Epidermal melanocyte (primary cell): ENCODE data around the gene APOM.
A peak's percentile ranks its signal among the peaks of the same experiment; 100 is the strongest.

Source experiments
- DNase-seq: peaks from one replicate; pipeline ENCODE4 v3.0.0; 2011; ENCODE audit warnings: low spot score; ENCODE audit not compliant: insufficient read length

Gene APOM

DNA sequence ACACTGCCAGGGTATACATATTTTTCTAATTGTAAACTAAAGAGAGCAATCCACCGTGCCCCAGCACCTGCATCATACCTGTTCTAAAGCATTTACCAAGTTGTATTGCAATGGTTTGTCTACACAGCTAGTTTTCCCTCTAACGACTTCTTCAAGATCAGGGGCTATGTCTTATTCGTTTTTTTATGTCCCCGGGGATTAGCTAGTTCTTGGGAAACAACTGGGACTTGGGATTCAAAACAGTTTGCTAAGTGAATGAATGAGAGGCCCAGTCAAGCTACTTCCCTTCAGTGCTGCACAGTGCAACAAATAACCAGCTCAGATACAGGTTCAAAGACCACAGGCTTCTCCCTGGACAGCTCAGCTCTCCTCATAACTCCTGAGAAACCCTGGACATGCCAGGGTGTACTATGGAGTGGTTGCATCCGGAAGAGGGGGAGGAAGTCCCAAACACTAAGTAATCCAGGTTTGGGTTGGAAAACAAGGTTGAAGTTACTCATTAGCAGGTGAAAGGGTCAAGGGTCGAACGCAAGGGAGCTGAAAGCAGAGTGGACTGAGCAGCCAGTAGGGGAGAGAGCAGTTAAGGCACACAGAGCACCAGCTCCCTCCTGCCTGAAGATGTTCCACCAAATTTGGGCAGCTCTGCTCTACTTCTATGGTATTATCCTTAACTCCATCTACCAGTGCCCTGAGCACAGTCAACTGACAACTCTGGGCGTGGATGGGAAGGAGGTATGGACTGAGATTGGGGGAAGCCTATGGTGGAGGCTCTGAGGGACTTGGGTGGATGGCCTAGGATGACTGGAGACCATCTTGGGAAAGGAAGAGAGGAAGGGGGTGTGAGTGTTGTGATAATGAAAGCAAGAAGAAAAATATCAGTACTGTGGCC, at the start of gene APOM:
TSS of gene APOM (plus strand) at position 546 of the 889 bp plus-strand sequence. CDS start at position 619, 73 bp downstream.
- no peak for DNase-seq

- no peak for DNase-seq
Observed at GRCh38 chr6:31607317-31607716, 48.4 kb upstream of the APOM start.

GRCh38 chr6:31609519-31610406, 45.9 kb upstream of the APOM start:
- DNase-seq: no peak

- DNase-seq: no peak
Observed at GRCh38 chr6:31610968-31611367, 44.7 kb upstream of the APOM start.

- DNase-seq: no peak
Observed at GRCh38 chr6:31614075-31614619, 41.5 kb upstream of the APOM start.

DNA sequence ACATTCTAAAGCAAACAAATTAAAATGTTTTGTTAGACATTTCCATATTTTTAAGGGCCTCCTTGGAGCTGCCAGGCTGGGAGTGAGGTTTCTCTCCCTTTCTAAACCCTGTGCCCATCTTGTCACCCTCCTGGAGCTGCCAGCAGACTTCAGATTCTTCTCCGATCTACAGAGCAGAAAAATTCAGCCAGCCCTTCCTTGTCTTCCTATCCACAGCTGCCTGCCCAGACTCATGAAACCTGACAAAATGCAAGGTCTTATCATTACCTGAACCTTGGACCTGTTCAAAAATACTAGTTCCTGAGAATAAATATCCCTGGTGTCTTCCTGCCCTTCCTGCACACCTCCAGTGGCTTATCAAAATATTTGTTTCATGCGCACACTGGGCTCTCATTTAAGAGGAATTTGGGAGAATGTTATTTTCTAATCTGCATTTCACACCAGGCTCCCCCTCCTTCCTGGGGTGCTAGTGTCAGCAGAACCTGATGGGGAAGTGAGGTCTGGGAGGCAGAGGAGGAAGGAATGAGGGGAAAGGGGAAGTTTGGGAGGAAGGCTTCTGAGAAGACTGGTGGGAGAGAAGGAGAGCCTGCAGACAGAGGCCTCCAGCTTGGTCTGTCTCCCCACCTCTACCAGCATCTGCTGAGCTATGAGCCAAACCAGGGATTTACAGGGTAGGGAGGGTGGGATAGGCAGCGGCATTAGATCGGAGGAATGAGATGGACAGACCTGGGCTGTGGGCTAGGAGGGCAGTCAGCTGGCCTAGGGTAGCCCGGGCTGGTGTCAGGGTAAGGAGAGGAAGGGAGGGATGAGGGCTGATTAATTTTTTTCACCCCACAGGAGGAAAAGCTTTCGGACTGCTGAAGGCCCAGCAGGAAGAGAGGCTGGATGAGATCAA, 40.8 kb upstream of the APOM start, which contains the start of gene AIF1:
TSS of gene AIF1 (plus strand) at position 551 of the 895 bp plus-strand sequence. CDS start at position 647, 96 bp downstream.
- DNase-seq: no peak

GRCh38 chr6:31615748-31616147, 39.9 kb upstream of the APOM start:
- no peak for DNase-seq

DNA sequence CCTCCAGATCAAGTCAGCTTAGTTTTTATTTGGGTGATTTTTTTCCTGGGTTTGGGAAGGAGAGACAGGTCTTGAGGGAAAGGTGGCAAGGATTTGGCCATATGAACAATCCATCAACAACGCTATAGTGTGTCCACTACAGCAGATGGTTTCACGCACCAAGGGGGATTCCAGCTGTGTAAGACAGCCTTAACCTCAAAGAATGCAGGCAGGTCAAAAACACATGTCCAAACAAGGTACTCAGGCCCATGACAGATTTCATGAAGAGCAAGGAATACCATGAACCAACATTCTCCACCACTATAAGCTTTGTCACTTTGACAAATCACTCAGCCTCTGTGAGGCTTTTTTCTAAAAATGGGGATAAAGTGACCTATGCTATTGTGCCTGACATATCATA, 38.7 kb upstream of the APOM start:
- DNase-seq: no peak

- DNase-seq: peak; percentile 96
Observed at GRCh38 chr6:31619805-31620585, 35.7 kb upstream of the APOM start.

DNA sequence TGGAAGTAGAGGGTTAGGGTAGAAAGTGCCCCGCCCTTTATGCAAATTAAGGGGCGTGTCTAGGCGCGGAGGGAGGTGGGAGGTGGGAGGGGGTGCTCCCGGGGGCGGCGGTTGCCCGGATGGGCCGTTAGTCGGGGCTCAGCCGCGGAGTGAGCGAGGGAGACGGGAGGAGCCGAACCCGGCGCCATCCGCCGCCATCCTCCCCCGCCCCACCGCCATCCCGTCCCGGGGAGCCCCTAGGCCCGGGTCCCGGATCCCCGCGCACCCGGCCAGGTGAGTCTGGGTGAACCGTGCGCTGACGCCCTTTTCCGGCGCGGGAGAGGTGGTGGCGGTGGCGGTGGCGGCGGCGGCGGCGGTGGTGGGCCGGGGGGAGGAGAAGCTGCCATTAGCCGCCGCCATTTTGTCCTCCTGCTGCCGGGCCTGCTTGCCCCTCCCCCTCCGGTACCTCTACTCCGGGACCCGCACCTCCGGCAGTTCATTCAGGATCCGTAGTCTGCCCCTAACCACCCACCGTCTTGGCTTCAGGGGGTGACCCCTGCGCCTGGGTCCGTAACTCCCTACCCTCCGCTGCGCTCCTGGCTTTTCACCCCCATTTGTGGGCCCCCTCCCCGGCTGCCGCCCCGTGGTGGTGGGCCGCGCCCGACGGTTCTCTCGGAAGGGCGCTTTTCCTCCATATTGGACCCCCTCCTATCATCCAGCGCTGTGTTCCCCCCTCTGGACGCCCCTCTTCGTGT, 34.9 kb upstream of the APOM start, which contains the start of gene PRRC2A:
TSS of gene PRRC2A (plus strand) at position 130 of the 734 bp plus-strand sequence. CDS start 2,075 bp downstream, outside the sequence.
- DNase-seq: peak; percentile 50

DNA sequence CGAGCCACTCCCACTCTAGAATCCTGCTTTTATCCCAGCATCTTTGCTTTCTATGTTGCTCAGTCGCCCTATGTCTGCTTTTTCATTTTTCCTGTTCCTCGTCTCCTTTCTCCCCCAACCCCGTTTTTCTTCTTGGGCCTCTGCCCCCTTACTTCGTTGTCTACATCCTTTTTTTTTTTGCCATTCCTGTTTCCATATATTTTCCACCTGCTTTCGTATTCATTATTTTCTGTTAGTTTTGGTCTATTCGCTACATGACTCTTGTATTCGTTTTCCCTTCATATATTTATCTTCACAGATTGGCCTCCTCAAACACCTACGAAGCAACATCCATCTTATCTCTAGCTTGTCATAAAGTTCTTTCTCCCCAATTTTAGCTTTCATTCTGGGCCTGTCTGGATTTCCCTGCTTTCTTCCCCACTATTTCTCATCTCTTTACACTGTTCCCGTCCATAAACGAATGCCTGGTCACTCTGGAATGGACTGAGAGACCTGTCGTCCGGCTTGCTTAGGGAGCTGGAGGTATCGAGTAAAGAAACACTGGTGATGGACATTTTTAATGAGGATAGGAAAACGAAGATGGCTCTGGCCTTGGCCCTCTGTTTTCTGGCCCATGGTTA, 34.3 kb upstream of the APOM start:
- DNase-seq: no peak

- DNase-seq: no peak
Observed at GRCh38 chr6:31621991-31622390, 33.7 kb upstream of the APOM start.

- no peak for DNase-seq
Observed at GRCh38 chr6:31622684-31623091, 33.0 kb upstream of the APOM start.

DNA sequence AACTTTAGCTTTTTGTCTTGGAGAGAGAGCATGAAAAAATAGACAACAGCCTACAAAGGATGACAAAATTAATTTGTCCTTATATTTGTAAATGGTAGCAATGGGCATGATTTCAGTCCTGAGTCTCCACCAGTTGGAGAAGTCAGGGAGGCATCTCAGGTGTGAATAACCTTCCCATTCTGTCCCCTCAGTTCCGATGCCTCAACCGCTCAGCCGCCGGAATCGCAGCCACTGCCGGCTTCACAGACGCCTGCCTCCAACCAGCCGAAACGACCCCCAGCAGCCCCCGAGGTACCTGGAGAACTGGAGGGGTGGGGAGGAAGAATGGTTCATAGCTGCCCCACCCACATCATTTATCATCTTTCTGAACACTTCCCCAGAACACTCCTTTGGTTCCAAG, 31.6 kb upstream of the APOM start:
- DNase-seq: no peak

DNA sequence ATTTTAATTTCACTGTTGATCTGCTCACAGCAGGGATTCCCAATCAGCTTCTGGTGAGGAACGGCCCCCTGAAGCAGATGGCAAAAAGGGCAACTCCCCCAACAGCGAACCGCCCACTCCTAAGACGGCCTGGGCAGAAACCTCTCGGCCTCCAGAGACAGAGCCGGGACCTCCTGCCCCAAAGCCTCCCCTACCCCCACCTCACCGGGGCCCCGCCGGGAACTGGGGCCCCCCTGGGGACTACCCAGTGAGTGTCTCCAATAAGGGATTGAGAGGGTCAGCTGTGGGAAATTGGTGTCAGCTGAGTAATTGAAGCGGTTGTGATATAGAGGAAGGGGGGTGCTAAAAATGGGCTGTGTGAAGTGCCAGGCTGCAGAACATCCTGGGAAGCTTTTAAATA, 28.7 kb upstream of the APOM start:
- no peak for DNase-seq

- DNase-seq: no peak
Observed at GRCh38 chr6:31627690-31628287, 27.9 kb upstream of the APOM start.

- DNase-seq: no peak
Observed at GRCh38 chr6:31629014-31629413, 26.7 kb upstream of the APOM start.
